CMK (cell line): ENCODE data around the gene AAMDC.
"Not testable (repeated sequence)": the region's sequence is repeated elsewhere in the genome, so short reads cannot be mapped to it uniquely, and the experiment has no call there.

Experiments used
- DNase-seq: peaks from one replicate; pipeline ENCODE4 v3.0.0-alpha.2; 2010; ENCODE audit warnings: low read depth

AAMDC gene

DNA sequence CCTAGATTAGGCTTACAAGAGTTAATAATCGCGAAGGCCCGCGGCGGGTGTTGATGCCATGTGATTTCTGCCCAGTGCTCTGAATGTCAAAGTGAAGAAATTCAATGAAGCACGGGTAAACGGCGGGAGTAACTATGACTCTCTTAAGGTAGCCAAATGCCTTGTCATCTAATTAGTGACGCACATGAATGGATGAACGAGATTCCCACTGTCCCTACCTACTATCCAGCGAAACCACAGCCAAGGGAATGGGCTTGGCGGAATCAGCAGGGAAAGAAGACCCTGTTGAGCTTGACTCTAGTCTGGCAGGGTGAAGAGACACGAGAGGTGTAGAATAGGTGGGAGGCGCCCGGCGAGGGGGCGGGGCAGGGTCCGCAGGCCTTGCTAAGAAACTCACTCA, 65.5 kb downstream of the AAMDC start:
- no peak for DNase-seq

GRCh38 chr11:77889045-77889444, 68.1 kb downstream of the AAMDC start:
- not testable (repeated sequence) for DNase-seq

DNA sequence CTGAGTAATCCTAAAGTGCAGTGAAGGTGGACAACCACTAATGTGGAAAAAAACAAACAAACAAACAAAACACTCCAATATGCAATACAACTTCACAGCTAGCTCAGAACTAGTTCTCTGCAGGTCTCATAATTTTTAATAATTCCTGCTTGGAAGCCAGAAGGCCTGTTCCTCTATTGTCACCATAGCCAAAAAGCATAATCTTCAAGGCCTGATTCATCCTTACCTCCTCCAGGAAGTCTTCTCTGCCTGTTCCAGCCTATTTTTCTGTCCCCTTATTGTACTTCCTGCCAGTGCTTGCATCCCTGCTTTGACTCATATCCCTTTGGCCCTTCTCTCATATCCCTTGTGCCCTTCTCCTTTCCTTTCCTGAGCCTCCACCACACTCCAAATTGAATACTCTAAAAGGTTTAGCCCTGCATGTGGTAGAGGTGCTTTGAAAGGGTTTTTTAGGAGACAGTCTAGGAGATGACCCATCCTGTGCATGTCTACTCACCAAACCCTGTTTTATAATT, 69.2 kb downstream of the AAMDC start:
- DNase-seq = not testable (repeated sequence)

- not testable (repeated sequence) for DNase-seq
These were observed 69.7 kb downstream of the AAMDC start for GRCh38 chr11:77890619-77891056.

- not testable (repeated sequence) for DNase-seq
These were observed 70.3 kb downstream of the AAMDC start for GRCh38 chr11:77891256-77891655.

DNA sequence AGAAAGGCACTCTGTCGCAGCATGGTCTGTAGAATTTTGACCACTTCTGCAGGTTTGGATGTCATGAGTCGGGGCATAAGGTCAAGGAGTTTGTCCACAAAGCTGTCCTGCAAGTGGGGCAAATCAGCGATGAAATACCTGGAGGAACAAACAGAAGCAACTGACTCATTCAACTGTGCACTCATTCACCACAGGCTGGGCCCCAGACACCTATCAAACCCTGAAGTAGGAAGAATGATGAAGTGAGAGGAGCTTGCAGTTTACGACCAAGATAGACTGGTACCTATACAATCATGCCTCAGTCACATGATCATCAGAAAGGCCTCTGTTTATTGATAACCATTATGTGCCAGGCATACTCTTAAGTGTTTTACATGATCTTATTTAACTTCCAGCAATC, 70.8 kb downstream of the AAMDC start:
- not testable (repeated sequence) for DNase-seq

DNA sequence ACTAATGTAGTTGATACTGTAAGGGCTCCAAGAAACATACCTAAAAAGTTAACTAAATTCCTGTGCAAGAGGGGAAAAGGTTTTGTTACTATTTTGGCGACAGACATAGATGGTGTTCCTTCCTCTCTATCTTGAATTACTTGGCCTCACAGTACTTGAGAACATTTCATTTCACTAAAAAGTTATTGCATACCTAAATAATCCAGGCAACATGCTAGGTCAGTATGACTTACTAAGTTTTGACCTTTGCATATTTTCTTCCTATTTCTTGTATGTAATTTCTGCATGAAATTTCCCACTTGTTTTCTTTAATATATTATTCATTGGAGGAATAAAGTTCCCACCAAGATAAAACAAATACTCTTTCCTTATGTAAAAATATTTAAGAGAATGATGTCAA, 74.0 kb downstream of the AAMDC start:
- DNase-seq = not testable (repeated sequence)

GRCh38 chr11:77908835-77909234, 87.9 kb downstream of the AAMDC start:
- no peak for DNase-seq

GRCh38 chr11:77909277-77909676, 88.3 kb downstream of the AAMDC start:
- DNase-seq = no peak

GRCh38 chr11:77910828-77911227, 89.9 kb downstream of the AAMDC start:
- not testable (repeated sequence) for DNase-seq

DNA sequence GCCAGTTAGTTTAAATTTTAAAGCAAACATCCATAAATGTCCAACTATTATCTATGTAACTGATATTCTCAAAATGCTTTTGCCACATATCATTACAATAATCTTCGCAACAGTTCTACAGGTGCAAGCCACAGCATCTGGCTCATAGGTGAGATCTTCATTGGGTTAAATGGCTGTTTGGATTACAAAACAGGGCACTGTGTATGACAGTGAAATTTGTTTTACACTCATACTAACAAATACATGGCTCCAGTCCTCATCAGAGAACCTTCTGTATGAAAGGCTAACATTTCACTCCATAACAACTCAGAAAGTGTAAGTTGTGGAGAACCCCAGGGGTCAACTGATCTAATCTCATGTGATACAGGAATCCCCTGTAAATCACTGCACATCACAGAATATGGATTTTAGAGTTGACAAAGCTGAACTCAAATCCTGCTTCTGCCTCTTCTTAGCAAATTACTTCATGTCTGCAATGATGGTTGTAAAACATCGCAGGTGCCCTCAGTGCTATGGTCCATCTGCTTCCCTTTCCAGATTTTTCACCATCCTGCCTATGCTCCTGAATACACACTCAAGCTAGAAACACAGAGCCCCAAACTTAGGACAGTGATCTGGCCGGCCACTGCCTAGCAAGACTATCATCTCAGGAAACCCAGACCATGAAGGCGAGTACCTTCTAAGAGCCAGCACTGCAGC, 92.8 kb downstream of the AAMDC start:
- DNase-seq = not testable (repeated sequence)

DNA sequence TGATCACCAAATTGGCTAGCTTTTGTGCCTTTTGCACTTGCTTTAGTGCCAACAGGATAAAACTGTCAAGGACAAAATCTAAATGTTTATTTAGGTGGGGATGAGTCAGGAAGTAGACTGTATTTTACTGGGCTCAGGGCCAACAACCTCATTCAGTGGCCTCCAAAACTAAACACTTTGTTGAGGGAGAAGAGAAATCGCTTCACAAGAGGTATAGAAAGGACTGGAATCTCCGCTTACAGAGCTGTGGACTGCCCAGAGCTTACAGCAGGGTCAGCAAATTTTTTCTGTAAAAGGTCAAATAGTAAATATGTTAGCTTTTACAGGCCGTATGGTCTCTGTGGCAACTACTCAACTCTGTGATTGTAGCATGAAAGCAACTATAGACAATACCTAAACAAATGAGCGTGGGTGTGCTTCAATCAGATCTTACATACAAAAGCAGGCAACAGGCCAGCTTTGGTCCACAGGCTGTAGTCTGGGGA, 93.4 kb downstream of the AAMDC start:
- not testable (repeated sequence) for DNase-seq

DNA sequence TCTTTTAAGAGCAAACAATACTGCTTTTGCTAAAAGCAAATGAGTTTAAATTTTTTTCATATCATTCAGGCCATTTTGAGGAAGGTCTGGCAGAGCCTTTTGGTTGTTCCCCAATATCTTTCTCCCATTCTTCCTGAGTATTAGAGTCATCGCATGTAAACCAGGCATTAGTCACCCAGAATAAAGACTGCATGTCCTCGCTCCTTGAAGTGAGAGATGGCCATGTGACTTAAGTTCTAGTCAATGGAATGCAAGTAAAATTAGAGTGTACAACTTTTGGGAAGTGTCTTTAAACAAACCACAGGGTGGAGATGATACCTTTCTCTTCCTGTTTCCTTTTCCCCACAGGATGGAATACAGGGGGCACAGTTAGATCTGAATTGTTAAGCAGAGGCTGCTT, 96.8 kb downstream of the AAMDC start:
- DNase-seq = not testable (repeated sequence)
